H1 (cell line): Measurements from ENCODE around the gene CIDEA. TPM values are rescaled to one million over a fixed set of nuclear protein-coding genes. Genes with fewer than 3 reads are reported as not detected.

ENCODE experiments used
- CTCF ChIA-PET: fragments of 300-600 bp; sonication (Branson Sonifier 250); formaldehyde crosslinking; loops from one replicate; lab custom pipeline; 2021; ENCODE audit not compliant: partially characterized antibody; lab: Charles Lee
- POLR2A ChIA-PET: fragments of 300-600 bp; sonication (Branson Sonifier 250); formaldehyde crosslinking; loops from one replicate; lab custom pipeline; 2021; ENCODE audit warnings: inconsistent platforms; ENCODE audit not compliant: partially characterized antibody; lab: Charles Lee
- DNase-seq, 2 experiments: peaks; one replicate each; pipeline versions ENCODE4 v3.0.0 to v3.0.0-alpha.2; 2010 to 2022; ENCODE audit warnings: low spot score in 2 of 2, low read depth in 1 of 2, mixed read lengths in 1 of 2
- FAIRE-seq: peaks from 2 replicates; lab custom pipeline; 2011; peaks lifted over from hg19 to GRCh38; lab: Jason Lieb, UNC
- H2AFZ ChIP-seq: 2 replicates; pipeline ENCODE4 v1.8.1; 2012; ENCODE audit warnings: low read length, inconsistent platforms
- H2AK5ac ChIP-seq: 2 replicates; pipeline ENCODE4 v1.6.1; 2013; ENCODE audit warnings: low read depth, low read length
- H2BK120ac ChIP-seq: replicated peaks from 2 replicates; pipeline ENCODE3; 2013; ENCODE audit warnings: low read depth, low read length, inconsistent platforms
- H2BK12ac ChIP-seq: 2 replicates; pipeline ENCODE4 v1.6.1; 2013; ENCODE audit warnings: low read depth, low read length
- H2BK15ac ChIP-seq: 2 replicates; pipeline ENCODE4 v1.6.1; 2013; ENCODE audit warnings: low read length
- H2BK20ac ChIP-seq: 2 replicates; pipeline ENCODE4 v1.6.1; 2013; ENCODE audit warnings: low read length
- H2BK5ac ChIP-seq: 2 replicates; pipeline ENCODE4 v1.6.1; 2013; ENCODE audit warnings: low read depth, low read length
- H3K14ac ChIP-seq: 2 replicates; pipeline ENCODE4 v1.6.1; 2013; ENCODE audit warnings: inconsistent platforms; ENCODE audit not compliant: insufficient read length
- H3K18ac ChIP-seq: 2 replicates; pipeline ENCODE4 v1.6.1; 2013; ENCODE audit warnings: low read length; ENCODE audit errors: extremely low read depth
- H3K23ac ChIP-seq: 2 replicates; pipeline ENCODE4 v1.6.1; 2013; ENCODE audit warnings: inconsistent platforms; ENCODE audit not compliant: insufficient read length
- H3K23me2 ChIP-seq: 2 replicates; pipeline ENCODE4 v1.6.1; 2013; ENCODE audit warnings: low read depth, low read length
- H3K27ac ChIP-seq: 2 replicates; pipeline ENCODE4 v1.6.1; 2011; ENCODE audit warnings: low read depth, low read length, inconsistent platforms
- H3K27me3 ChIP-seq, 4 experiments: replicated peaks in 1 of 4; 1 replicate in 1 of 4; 2 replicates in 3 of 4; pipeline versions ENCODE4 v1.6.1 to v1.8.1; 2011 to 2013; ENCODE audit warnings: low read length in 3 of 4, mild to moderate bottlenecking in 3 of 4, inconsistent platforms in 2 of 4, mixed read lengths in 2 of 4, moderate library complexity in 1 of 4; ENCODE audit not compliant: control insufficient read depth in 3 of 4, insufficient read depth in 3 of 4; ENCODE audit errors: extremely low read depth in 1 of 4
- H3K36me3 ChIP-seq, 4 experiments: 2 replicates each; pipeline versions ENCODE4 v1.6.1 to v1.8.1; 2011 to 2013; ENCODE audit warnings: mild to moderate bottlenecking in 4 of 4, low read length in 3 of 4, moderate library complexity in 2 of 4, control low read depth in 1 of 4, inconsistent platforms in 1 of 4; ENCODE audit not compliant: insufficient read depth in 4 of 4, control insufficient read depth in 2 of 4
- H3K4ac ChIP-seq: replicated peaks from 2 replicates; pipeline ENCODE3; 2013; ENCODE audit warnings: low read length, low read depth, mixed read lengths, inconsistent platforms; ENCODE audit not compliant: insufficient read length
- H3K4me1 ChIP-seq, 4 experiments: replicated peaks in 1 of 4; 1 replicate in 1 of 4; 2 replicates in 3 of 4; pipeline versions ENCODE4 v1.6.1 to v1.8.1; 2011 to 2013; ENCODE audit warnings: low read length in 3 of 4, inconsistent platforms in 2 of 4, mixed read lengths in 1 of 4; ENCODE audit not compliant: insufficient read depth in 4 of 4, control insufficient read depth in 3 of 4
- H3K4me2 ChIP-seq, 2 experiments: 2 replicates each; pipeline versions ENCODE4 v1.6.1 to v1.8.1; 2011 to 2013; ENCODE audit warnings: low read depth in 2 of 2, low read length in 2 of 2, control low read depth in 1 of 2, inconsistent platforms in 1 of 2, mild to moderate bottlenecking in 1 of 2; ENCODE audit not compliant: insufficient read depth in 1 of 2
- H3K4me3 ChIP-seq, 4 experiments: fragments of 200-600, 300-600 bp in 1 of 4; sonication (generic), shearing (Covaris generic), sonication (Bioruptor Twin) in 1 of 4; 2 replicates each; pipeline versions ENCODE4 v1.5.1 to v1.8.1; 2011 to 2016; ENCODE audit warnings: low read length in 4 of 4, low read depth in 3 of 4, control low read depth in 2 of 4, inconsistent platforms in 2 of 4, mild to moderate bottlenecking in 2 of 4, mixed read lengths in 1 of 4, moderate library complexity in 1 of 4; ENCODE audit not compliant: insufficient read depth in 2 of 4; ENCODE audit errors: extremely low read depth in 1 of 4
- H3K56ac ChIP-seq: replicated peaks from 2 replicates; pipeline ENCODE3; 2013; ENCODE audit warnings: low read depth, mild to moderate bottlenecking, mixed read lengths, low read length, inconsistent platforms; ENCODE audit not compliant: insufficient read length
- H3K79me1 ChIP-seq: 2 replicates; pipeline ENCODE4 v1.6.1; 2013; ENCODE audit warnings: low read depth, low read length, control low read depth
- H3K79me2 ChIP-seq, 2 experiments: 2 replicates each; pipeline versions ENCODE4 v1.6.1 to v1.8.1; 2012 to 2013; ENCODE audit warnings: low read length in 2 of 2, mild to moderate bottlenecking in 2 of 2, inconsistent platforms in 1 of 2; ENCODE audit not compliant: insufficient read depth in 2 of 2, control insufficient read depth in 1 of 2
- H3K9ac ChIP-seq, 4 experiments: replicated peaks in 1 of 4; 1 replicate in 1 of 4; 2 replicates in 3 of 4; pipeline versions ENCODE4 v1.6.1 to v1.8.1; 2011 to 2013; ENCODE audit warnings: low read depth in 3 of 4, low read length in 3 of 4, control low read depth in 2 of 4, mild to moderate bottlenecking in 2 of 4, moderate library complexity in 2 of 4, inconsistent platforms in 1 of 4; ENCODE audit errors: extremely low read depth in 1 of 4
- H3K9me3 ChIP-seq, 2 experiments: 2 replicates each; pipeline versions ENCODE4 v1.6.1 to v1.8.1; 2012 to 2013; ENCODE audit warnings: mild to moderate bottlenecking in 2 of 2, moderate library complexity in 2 of 2, control low read depth in 1 of 2, inconsistent platforms in 1 of 2, low read depth in 1 of 2, low read length in 1 of 2, mixed read lengths in 1 of 2; ENCODE audit not compliant: insufficient read depth in 2 of 2
- H4K20me1 ChIP-seq, 2 experiments: replicated peaks in 1 of 2; 2 replicates each; pipeline versions ENCODE3 to v1.8.1; 2011 to 2013; ENCODE audit warnings: inconsistent platforms in 2 of 2, low read length in 2 of 2, mild to moderate bottlenecking in 1 of 2; ENCODE audit not compliant: insufficient read depth in 2 of 2, control insufficient read depth in 1 of 2
- H4K5ac ChIP-seq: 2 replicates; pipeline ENCODE4 v1.6.1; 2013; ENCODE audit warnings: low read length, low read depth, mixed read lengths, inconsistent platforms; ENCODE audit not compliant: insufficient read length
- H4K8ac ChIP-seq: 2 replicates; pipeline ENCODE4 v1.8.0; 2013; ENCODE audit warnings: mild to moderate bottlenecking, moderate library complexity, low read length, inconsistent platforms; ENCODE audit not compliant: insufficient read depth; ENCODE audit errors: extremely low read depth
- H4K91ac ChIP-seq: replicated peaks from 2 replicates; pipeline ENCODE3; 2013; ENCODE audit warnings: low read length, mixed read lengths, inconsistent platforms; ENCODE audit not compliant: insufficient read length
- CBX5 ChIP-seq: fragments of 300-800, 300-1000 bp; sonication (generic); IDR thresholded peaks from 2 replicates; pipeline ENCODE4 v1.7.1; 2016; ENCODE audit warnings: antibody characterized with exemption, low read length, low read depth
- CBX8 ChIP-seq: fragments of 300-800, 300-1000 bp; sonication (generic); IDR thresholded peaks from 2 replicates; pipeline ENCODE4 v1.7.1; 2016; ENCODE audit warnings: low read depth, low read length, borderline replicate concordance
- FOSL1 ChIP-seq: IDR thresholded peaks from 2 replicates; pipeline ENCODE4 v1.6.1; 2011; ENCODE audit warnings: mild to moderate bottlenecking, low read depth, low read length, moderate library complexity; ENCODE audit not compliant: insufficient read depth
- GTF2F1 ChIP-seq: IDR thresholded peaks from 2 replicates; pipeline ENCODE4 v1.6.1; 2012; ENCODE audit warnings: low read depth, low read length, improper control_type of control experiment, borderline replicate concordance
- HDAC2 ChIP-seq, 2 experiments: fragments of 300-600 bp in 1 of 2; sonication (generic) in 1 of 2; IDR thresholded peaks; 2 replicates each; pipeline ENCODE4 v1.6.1; 2011 to 2012; ENCODE audit warnings: low read depth in 2 of 2, low read length in 2 of 2, mild to moderate bottlenecking in 2 of 2, moderate library complexity in 2 of 2, borderline replicate concordance in 1 of 2, inconsistent platforms in 1 of 2
- HDAC6 ChIP-seq: IDR thresholded peaks from one replicate; pipeline ENCODE4 v1.7.1; 2012; ENCODE audit warnings: low read depth, mild to moderate bottlenecking, inconsistent platforms, low read length, moderate library complexity
- KDM1A ChIP-seq: fragments of 200-600, 300-600 bp; sonication (generic); IDR thresholded peaks from 2 replicates; pipeline ENCODE4 v1.7.1; 2016; ENCODE audit warnings: mild to moderate bottlenecking, low read length, borderline replicate concordance
- KDM4A ChIP-seq: IDR thresholded peaks from one replicate; pipeline ENCODE4 v1.7.1; 2012; ENCODE audit warnings: low read depth, mild to moderate bottlenecking, moderate library complexity, low read length, inconsistent platforms; ENCODE audit not compliant: severe bottlenecking
- POLR2A ChIP-seq, 2 experiments: IDR thresholded peaks; 1 replicate in 1 of 2; 2 replicates in 1 of 2; pipeline ENCODE4 v1.6.1; 2011; ENCODE audit warnings: low read depth in 2 of 2, low read length in 2 of 2, mild to moderate bottlenecking in 2 of 2; ENCODE audit errors: control extremely low read depth in 1 of 2
- POU5F1 ChIP-seq: IDR thresholded peaks from 2 replicates; pipeline ENCODE4 v1.6.1; 2011; ENCODE audit warnings: low read depth, mild to moderate bottlenecking, low read length, moderate library complexity
- RXRA ChIP-seq: IDR thresholded peaks from 2 replicates; pipeline ENCODE4 v1.6.1; 2011; ENCODE audit warnings: low read depth, mild to moderate bottlenecking, low read length, moderate library complexity; ENCODE audit not compliant: insufficient read depth
- SIN3A ChIP-seq, 2 experiments: IDR thresholded peaks in 1 of 2; conservative IDR thresholded peaks in 1 of 2; 2 replicates each; pipeline ENCODE4 v1.6.1; 2011 to 2012; ENCODE audit warnings: low read length in 2 of 2, improper control_type of control experiment in 1 of 2, low read depth in 1 of 2, mild to moderate bottlenecking in 1 of 2
- SUZ12 ChIP-seq: fragments of 200-600 bp; sonication (generic); IDR thresholded peaks from 2 replicates; pipeline ENCODE4 v1.6.1; 2012; ENCODE audit warnings: mild to moderate bottlenecking, inconsistent platforms, low read length, moderate library complexity, mixed read lengths
- TAF1 ChIP-seq: IDR thresholded peaks from 2 replicates; pipeline ENCODE4 v1.6.1; 2011; ENCODE audit warnings: mild to moderate bottlenecking, low read depth, low read length
- WGBS, 2 experiments: shearing (Covaris generic) in 1 of 2; methylation state at CpG; one replicate each; pipeline versions ENCODE4 v1.1.6 to v1.1.7; 2013 to 2015; ENCODE audit warnings: low lambda C conversion rate in 2 of 2, mixed read lengths in 2 of 2, inconsistent platforms in 1 of 2, low coverage in 1 of 2, missing lambda C conversion rate in 1 of 2; ENCODE audit not compliant: insufficient replicate concordance in 2 of 2, insufficient coverage in 1 of 2, insufficient read length in 1 of 2; ENCODE audit errors: extremely low coverage in 1 of 2, missing lambda C conversion rate in 1 of 2; 5-methylcytosine and 5-hydroxymethylcytosine counted together
- polyA plus RNA-seq, 7 experiments: library from polyadenylated mRNA; depleted of rRNA in 3 of 7; stranded (reverse) in 5 of 7; unstranded in 2 of 7; fragments of >200 nt in 5 of 7; fragments of 200-250 nt in 2 of 7; gene quantifications; 1 replicate in 5 of 7; 2 replicates in 1 of 7; 4 replicates in 1 of 7; pipeline versions ENCODE4 v1.2.1 to v1.2.3, GENCODE V29; 2011 to 2013; ENCODE audit warnings: missing spikeins in 2 of 7, mixed read lengths in 2 of 7
- total RNA-seq: library from RNA; stranded (reverse); fragmentation: NEBNext Ultra II Directional; extraction: Animal tissue kit (Norgen Biotek cat#: 25700); gene quantifications from 2 replicates; pipeline ENCODE4 v1.2.1, GENCODE V29; 2021

Gene CIDEA
- total and polyA plus RNA-seq, 2 of the 8 experiments (the other 6 are each of a cell fraction or from before 2014, with no cell fraction given): not detected

GRCh38 chr18:12315490-12315889 is 61.3 kb downstream of the CIDEA start:
- H4K8ac ChIP-seq: no peak overlapping the region
- H4K20me1 ChIP-seq: peaks cover 0 to 2% of the 10 kb centered on the region in 2 experiments
- H3K18ac ChIP-seq: no peak overlapping the region
- H3K14ac ChIP-seq: no peak overlapping the region
- no peak overlapping the region for H3K4me3 ChIP-seq
- H4K91ac ChIP-seq: no peak overlapping the region
- 91% methylated on average over 10 of the region's 10 CpGs; no CpG with 5 or more reads in 1 of the 2 experiments for WGBS, 2 experiments
- CTCF ChIA-PET: interaction anchor here (1.3 to 11.7 kb wide), 4 partner anchors 14 to 36 kb away, joined by 4 to 96 read pairs (median 10); no protein-coding TSS in a partner anchor
- H3K9ac ChIP-seq: no peak overlapping the region
- H3K27ac ChIP-seq: no peak overlapping the region
- H3K4ac ChIP-seq: no peak overlapping the region
- peaks cover 0 to 36% (median 6%) of the 10 kb centered on the region in 4 experiments; a peak in 4 of 8 replicates for H3K36me3 ChIP-seq
- H2BK5ac ChIP-seq: no peak overlapping the region
- H3K79me1 ChIP-seq: peaks cover 2% of the 10 kb centered on the region; the same call in 1 of the 2 replicates
- H2AK5ac ChIP-seq: no peak overlapping the region
- POLR2A ChIA-PET: no interaction called here
- no peaks in the 10 kb centered on the region for H3K79me2 ChIP-seq
- H2BK20ac ChIP-seq: no peak overlapping the region
- FAIRE-seq (no peak), DNase-seq (no peak)
- H2AFZ ChIP-seq: no peak overlapping the region
- H3K4me2 ChIP-seq: no peak overlapping the region
- H4K5ac ChIP-seq: no peak overlapping the region
- H3K27me3 ChIP-seq: no peaks in the 10 kb centered on the region
- no peaks in the 10 kb centered on the region for H3K4me1 ChIP-seq
- TF ChIP-seq POU5F1 (no peak), GTF2F1 (no peak), KDM4A (no peak), RXRA (no peak), HDAC6 (no peak), TAF1 (no peak), SUZ12 (no peak), CBX5 (no peak), HDAC2 (IDR thresholded peaks at IDR 0.05; ENCODE audit: borderline replicate concordance in 1 of 2, low read depth in 2 of 2, low read length in 2 of 2) (no peak), FOSL1 (no peak), KDM1A (no peak), CBX8 (no peak), SIN3A (conservative IDR thresholded peaks at IDR 0.05 in 1 of 2, IDR thresholded peaks at IDR 0.05 in 1 of 2; ENCODE audit: low read depth in 1 of 2, low read length in 2 of 2) (no peak), POLR2A (IDR thresholded peaks at IDR 0.05; ENCODE audit: control extremely low read depth in 1 of 2, low read depth in 2 of 2, low read length in 2 of 2) (no peak)
- H3K23ac ChIP-seq: no peak overlapping the region
- no peak overlapping the region for H2BK12ac ChIP-seq
- H2BK120ac ChIP-seq: no peak overlapping the region
- no peak overlapping the region for H2BK15ac ChIP-seq
- no peaks in the 10 kb centered on the region for H3K9me3 ChIP-seq
- H3K56ac ChIP-seq: no peak overlapping the region
- no peaks in the 10 kb centered on the region for H3K23me2 ChIP-seq
